Vagina (tissue), 2 donors: ENCODE results near the gene TNFRSF6B. TPM values are rescaled to one million over a fixed set of nuclear protein-coding genes. Genes with fewer than 3 reads are reported as not detected.

Experiments
- DNase-seq, 2 donors: peaks; one replicate each; pipeline ENCODE4 v3.0.0-alpha.2; 2017; ENCODE audit errors: extremely low spot score in 2 of 2
- H3K27ac ChIP-seq: fragments of 200-600 bp; sonication (generic); one replicate; pipeline ENCODE4 v1.5.1; 2019
- H3K27me3 ChIP-seq: fragments of 200-600 bp; sonication (generic); one replicate; pipeline ENCODE4 v1.5.1; 2019
- H3K36me3 ChIP-seq, 2 donors: fragments of 200-600 bp; sonication (generic); one replicate each; pipeline ENCODE4 v1.5.1; 2017 to 2019
- H3K4me1 ChIP-seq: fragments of 200-600 bp; sonication (generic); one replicate; pipeline ENCODE4 v1.5.1; 2019
- H3K4me3 ChIP-seq, 2 donors: fragments of 200-600 bp; sonication (generic); 1 replicate in 1 of 2; 2 replicates in 1 of 2; pipeline ENCODE4 v1.5.1; 2016 to 2019
- H3K9me3 ChIP-seq: fragments of 200-600 bp; sonication (generic); one replicate; pipeline ENCODE4 v1.5.1; 2019
- POLR2A ChIP-seq, 2 donors: fragments of 450-650 bp; IDR thresholded peaks; one replicate each; pipeline ENCODE4 v1.6.1; 2017; ENCODE audit warnings: antibody characterized with exemption in 2 of 2, mild to moderate bottlenecking in 2 of 2, moderate library complexity in 2 of 2
- POLR2AphosphoS5 ChIP-seq, 2 donors: sonication (generic); formaldehyde crosslinking; IDR thresholded peaks; one replicate each; pipeline ENCODE4 v1.9.0; 2017; ENCODE audit warnings: antibody characterized with exemption in 2 of 2, mild to moderate bottlenecking in 2 of 2, low read depth in 1 of 2; ENCODE audit not compliant: insufficient read depth in 1 of 2
- intact Hi-C: fragments of 100-400 bp; cut with DNase I; formaldehyde crosslinking; loops from one replicate; pipeline ENCODE4 v1.15.1; 2023
- total RNA-seq: library from RNA; depleted of rRNA; stranded (reverse); fragments of >200 nt; gene quantifications from one replicate; pipeline ENCODE4 v1.2.3, GENCODE V29; 2016
- TF ChIP-seq, protein P1 (sequence below), 3 experiments: fragments of 450-650 bp in 2 of 3; fragments of 200-600 bp in 1 of 3; sonication (generic) in 1 of 3; IDR thresholded peaks; one replicate each; pipeline ENCODE4 v1.5.1; 2017 to 2019; ENCODE audit warnings: antibody characterized with exemption in 3 of 3, mild to moderate bottlenecking in 2 of 3, moderate library complexity in 2 of 3

The TNFRSF6B gene
- total RNA-seq, 1 donor from 2014 or later = 16.7 TPM

GRCh38 chr20:63697868-63698545 is 1.6 kb downstream of the TNFRSF6B start:
- H3K27me3 ChIP-seq = no peaks in the 10 kb centered on the region
- H3K9me3 ChIP-seq = no peaks in the 10 kb centered on the region
- TF ChIP-seq POLR2AphosphoS5 (IDR thresholded peaks at IDR 0.05; ENCODE audit: insufficient read depth in 1 of 2, low read depth in 1 of 2) (no peak), POLR2A (IDR thresholded peaks at IDR 0.05) (no peak)
- TF ChIP-seq, protein P1, sequence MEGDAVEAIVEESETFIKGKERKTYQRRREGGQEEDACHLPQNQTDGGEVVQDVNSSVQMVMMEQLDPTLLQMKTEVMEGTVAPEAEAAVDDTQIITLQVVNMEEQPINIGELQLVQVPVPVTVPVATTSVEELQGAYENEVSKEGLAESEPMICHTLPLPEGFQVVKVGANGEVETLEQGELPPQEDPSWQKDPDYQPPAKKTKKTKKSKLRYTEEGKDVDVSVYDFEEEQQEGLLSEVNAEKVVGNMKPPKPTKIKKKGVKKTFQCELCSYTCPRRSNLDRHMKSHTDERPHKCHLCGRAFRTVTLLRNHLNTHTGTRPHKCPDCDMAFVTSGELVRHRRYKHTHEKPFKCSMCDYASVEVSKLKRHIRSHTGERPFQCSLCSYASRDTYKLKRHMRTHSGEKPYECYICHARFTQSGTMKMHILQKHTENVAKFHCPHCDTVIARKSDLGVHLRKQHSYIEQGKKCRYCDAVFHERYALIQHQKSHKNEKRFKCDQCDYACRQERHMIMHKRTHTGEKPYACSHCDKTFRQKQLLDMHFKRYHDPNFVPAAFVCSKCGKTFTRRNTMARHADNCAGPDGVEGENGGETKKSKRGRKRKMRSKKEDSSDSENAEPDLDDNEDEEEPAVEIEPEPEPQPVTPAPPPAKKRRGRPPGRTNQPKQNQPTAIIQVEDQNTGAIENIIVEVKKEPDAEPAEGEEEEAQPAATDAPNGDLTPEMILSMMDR (IDR thresholded peaks at IDR 0.05) = no peak
- no peak overlapping the region for H3K4me3 ChIP-seq
- no peaks in the 10 kb centered on the region for H3K36me3 ChIP-seq
- H3K27ac ChIP-seq = no peak overlapping the region
- DNase-seq = no peak
- intact Hi-C loops = no loop called here
- peaks cover 43% of the 10 kb centered on the region for H3K4me1 ChIP-seq

DNA sequence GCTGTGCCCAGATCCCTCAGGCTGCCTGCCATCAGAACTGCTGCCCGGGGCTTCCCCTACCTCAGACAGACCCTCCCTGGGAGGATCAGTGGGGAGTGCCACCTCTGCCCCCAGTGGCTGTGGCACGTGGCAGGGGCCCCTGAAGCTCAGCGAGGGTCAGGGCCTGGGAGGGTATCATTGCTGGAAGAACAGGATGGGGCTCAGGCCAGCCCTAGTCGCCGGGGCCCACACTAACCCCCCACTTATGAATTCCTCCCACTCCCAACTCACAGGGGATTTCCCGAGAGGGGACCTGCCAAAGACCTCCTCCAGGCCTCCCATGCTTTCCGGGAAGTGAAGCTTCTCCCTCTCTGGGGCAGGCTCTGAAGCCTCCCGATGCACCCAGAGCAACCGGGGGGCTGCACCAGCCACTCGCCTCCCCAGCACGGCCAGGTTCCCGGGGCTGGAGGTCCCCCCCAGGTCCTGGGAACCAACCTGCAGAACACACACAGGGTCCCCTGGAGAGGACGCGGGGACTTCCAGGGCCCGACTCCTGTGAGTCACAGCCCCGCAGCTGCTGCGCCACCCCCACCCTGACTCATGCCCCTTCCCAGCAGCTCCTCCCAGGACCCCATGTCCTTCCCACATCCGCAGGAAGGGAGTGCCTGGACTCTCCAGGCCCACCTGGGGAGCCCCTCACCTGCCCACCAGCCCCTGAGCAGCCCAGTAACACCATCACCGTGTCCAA is 2.5 kb downstream of the TNFRSF6B start:
- H3K4me1 ChIP-seq = peaks cover 43% of the 10 kb centered on the region
- no peak overlapping the region for H3K27ac ChIP-seq
- no peak overlapping the region for H3K4me3 ChIP-seq
- TF ChIP-seq POLR2AphosphoS5 (IDR thresholded peaks at IDR 0.05; ENCODE audit: insufficient read depth in 1 of 2, low read depth in 1 of 2) = peak in 1 of 2 donors; percentile 54
- TF ChIP-seq, protein P1 (IDR thresholded peaks at IDR 0.05) = no peak
- no peaks in the 10 kb centered on the region for H3K9me3 ChIP-seq
- no peaks in the 10 kb centered on the region for H3K27me3 ChIP-seq
- DNase-seq = no peak
- intact Hi-C loops = no loop called here
- no peaks in the 10 kb centered on the region for H3K36me3 ChIP-seq

- peak in 1 of 2 donors; percentile 3 for TF ChIP-seq POLR2AphosphoS5 (IDR thresholded peaks at IDR 0.05; ENCODE audit: insufficient read depth in 1 of 2, low read depth in 1 of 2)
- TF ChIP-seq, protein P1 (IDR thresholded peaks at IDR 0.05) = no peak
- Histone ChIP-seq H3K9me3 (no peaks in the 10 kb centered on the region), H3K27ac (no peak overlapping the region), H3K27me3 (no peaks in the 10 kb centered on the region), H3K36me3 (peaks cover 0 to 3% of the 10 kb centered on the region in 2 donors), H3K4me3 (no peak overlapping the region), H3K4me1 (peaks cover 40% of the 10 kb centered on the region)
- DNase-seq = no peak
- intact Hi-C loops = no loop called here
These were observed 3.2 kb downstream of the TNFRSF6B start for GRCh38 chr20:63699466-63700198.

DNA sequence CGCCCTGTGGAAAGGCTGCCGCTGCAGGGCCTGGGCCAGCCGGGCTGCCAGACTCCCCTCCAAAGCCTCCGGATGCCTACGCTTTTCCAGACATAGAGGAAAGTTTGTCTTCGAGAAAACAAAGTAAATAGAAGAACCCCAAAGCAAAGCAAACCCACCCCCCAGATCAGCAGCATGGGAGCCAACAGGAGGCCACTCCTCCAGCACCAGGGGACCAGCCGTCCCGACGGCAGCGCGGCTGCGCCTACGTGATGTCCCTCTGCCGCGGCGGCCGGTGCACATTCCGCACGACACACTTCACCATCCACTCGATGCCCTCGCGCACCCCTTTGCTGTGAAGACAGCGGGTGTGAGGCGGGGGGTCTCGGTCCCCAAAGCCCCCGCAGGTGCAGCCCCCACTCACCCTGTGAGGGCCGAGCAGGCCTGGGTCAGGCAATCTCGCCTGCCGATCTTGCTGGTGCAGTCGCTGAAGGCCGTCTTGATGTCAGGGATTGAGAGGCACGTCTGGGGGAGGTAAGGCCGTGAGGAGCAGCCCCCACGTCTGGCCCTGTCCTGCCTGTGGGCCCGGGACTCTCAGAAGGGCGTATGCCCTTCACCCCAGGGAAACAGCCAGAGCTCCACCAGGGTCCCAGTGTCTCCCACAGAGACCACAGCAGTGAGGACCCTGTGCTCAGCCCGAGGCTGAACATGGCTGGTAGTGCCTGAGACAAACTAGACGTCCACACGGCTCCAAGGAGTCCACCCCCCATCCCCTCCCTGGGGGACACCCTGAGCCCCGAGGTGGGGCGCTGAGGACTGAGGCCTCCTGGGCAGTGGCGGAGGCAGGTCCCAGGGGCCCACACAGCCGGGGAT is 4.0 kb downstream of the TNFRSF6B start:
- no peaks in the 10 kb centered on the region for H3K27me3 ChIP-seq

More for the DNA sequence above, 4.0 kb downstream of the TNFRSF6B start:
- DNase-seq = no peak
- intact Hi-C loops = no loop called here
- H3K27ac ChIP-seq = no peak overlapping the region
- H3K36me3 ChIP-seq = peaks cover 0 to 11% of the 10 kb centered on the region in 2 donors
- H3K9me3 ChIP-seq = no peaks in the 10 kb centered on the region
- H3K4me1 ChIP-seq = peaks cover 37% of the 10 kb centered on the region
- TF ChIP-seq, protein P1 (IDR thresholded peaks at IDR 0.05) = no peak
- no peak for TF ChIP-seq POLR2A (IDR thresholded peaks at IDR 0.05)
- TF ChIP-seq POLR2AphosphoS5 (IDR thresholded peaks at IDR 0.05; ENCODE audit: insufficient read depth in 1 of 2, low read depth in 1 of 2) = no peak
- no peak overlapping the region for H3K4me3 ChIP-seq
